GM12878 (cell line): ENCODE data around the gene MYDGF. TPM values are rescaled to one million over a fixed set of nuclear protein-coding genes. Genes with fewer than 3 reads are reported as not detected.
A peak's percentile ranks its signal among the peaks of the same experiment; 100 is the strongest.

Experiments
- ATF7 ChIP-seq: fragments of 450-650 bp; IDR thresholded peaks from 2 replicates; pipeline ENCODE4 v1.6.1; 2016; ENCODE audit warnings: low read depth, mild to moderate bottlenecking
- BMI1 ChIP-seq: fragments of 450-650 bp; IDR thresholded peaks from 2 replicates; pipeline ENCODE4 v1.6.1; 2016; ENCODE audit warnings: mild to moderate bottlenecking, moderate library complexity, borderline replicate concordance
- CBX3 ChIP-seq: fragments of 200-600 bp; sonication (generic); IDR thresholded peaks from 2 replicates; pipeline ENCODE4 v1.6.1; 2016; ENCODE audit warnings: low read depth, borderline replicate concordance
- CHD1 ChIP-seq: IDR thresholded peaks from 2 replicates; pipeline ENCODE4 v1.6.1; 2012; ENCODE audit warnings: low read depth, low read length, improper control_type of control experiment
- E2F8 ChIP-seq: fragments of 450-650 bp; IDR thresholded peaks from 2 replicates; pipeline ENCODE4 v1.6.1; 2018; ENCODE audit warnings: mild to moderate bottlenecking, low read depth, moderate library complexity; ENCODE audit not compliant: partially characterized antibody
- ELK1 ChIP-seq: IDR thresholded peaks from 2 replicates; pipeline ENCODE4 v1.6.1; 2012; ENCODE audit warnings: low read depth, low read length, improper control_type of control experiment
- ETV6 ChIP-seq, 2 experiments: fragments of 450-650 bp in 1 of 2; IDR thresholded peaks in 1 of 2; conservative IDR thresholded peaks in 1 of 2; 2 replicates each; pipeline ENCODE4 v1.6.1; 2014; ENCODE audit warnings: antibody characterized with exemption in 1 of 2, borderline replicate concordance in 1 of 2, low read depth in 1 of 2, mild to moderate bottlenecking in 1 of 2, moderate library complexity in 1 of 2
- EZH2 ChIP-seq: IDR thresholded peaks from 2 replicates; pipeline ENCODE4 v1.6.1; 2012; ENCODE audit warnings: low read depth, mild to moderate bottlenecking, control low read depth, inconsistent platforms, low read length, borderline replicate concordance; ENCODE audit not compliant: control insufficient read depth
- FOXM1 ChIP-seq: IDR thresholded peaks from 2 replicates; pipeline ENCODE4 v1.6.1; 2012; ENCODE audit warnings: low read depth, mild to moderate bottlenecking, inconsistent platforms, low read length, moderate library complexity
- HCFC1 ChIP-seq: fragments of 150-350 bp; IDR thresholded peaks from 2 replicates; pipeline ENCODE4 v1.6.1; 2014; ENCODE audit warnings: low read length
- IKZF2 ChIP-seq, 2 experiments: fragments of 450-650 bp; IDR thresholded peaks; 2 replicates each; pipeline ENCODE4 v1.6.1; 2017; ENCODE audit warnings: mild to moderate bottlenecking in 2 of 2, moderate library complexity in 2 of 2
- IRF3 ChIP-seq: fragments of 450-650 bp; IDR thresholded peaks from 2 replicates; pipeline ENCODE4 v1.6.1; 2014; ENCODE audit warnings: mild to moderate bottlenecking
- JUNB ChIP-seq: IDR thresholded peaks from 2 replicates; pipeline ENCODE4 v1.6.1; 2016; ENCODE audit warnings: antibody characterized with exemption, mild to moderate bottlenecking
- MEF2B ChIP-seq: fragments of 450-650 bp; IDR thresholded peaks from 2 replicates; pipeline ENCODE4 v1.6.1; 2018; ENCODE audit warnings: mild to moderate bottlenecking, moderate library complexity; ENCODE audit not compliant: partially characterized antibody, poor library complexity, severe bottlenecking
- NR2C1 ChIP-seq: fragments of 450-650 bp; IDR thresholded peaks from 2 replicates; pipeline ENCODE4 v1.6.1; 2017; ENCODE audit warnings: antibody characterized with exemption, mild to moderate bottlenecking, moderate library complexity
- RCOR1 ChIP-seq: conservative IDR thresholded peaks from 2 replicates; pipeline ENCODE4 v1.6.1; 2012; ENCODE audit warnings: low read depth, low read length, improper control_type of control experiment
- SP1 ChIP-seq: IDR thresholded peaks from one replicate; pipeline ENCODE4 v1.6.1; 2011; ENCODE audit warnings: low read depth, low read length
- SREBF1 ChIP-seq: IDR thresholded peaks from 2 replicates; pipeline ENCODE4 v1.6.1; 2012; ENCODE audit warnings: mild to moderate bottlenecking, low read length
- TBL1XR1 ChIP-seq: IDR thresholded peaks from 2 replicates; pipeline ENCODE4 v1.6.1; 2012; ENCODE audit warnings: low read depth, low read length, improper control_type of control experiment
- YBX1 ChIP-seq: fragments of 450-650 bp; IDR thresholded peaks from 2 replicates; pipeline ENCODE4 v1.6.1; 2016; ENCODE audit warnings: antibody characterized with exemption
- YY1 ChIP-seq: IDR thresholded peaks from 2 replicates; pipeline ENCODE4 v1.6.1; 2011; ENCODE audit warnings: low read depth, mild to moderate bottlenecking, low read length
- ZNF274 ChIP-seq: IDR thresholded peaks from one replicate; pipeline ENCODE4 v1.8.0; 2011; ENCODE audit not compliant: insufficient read length, insufficient read depth
- ZNF384 ChIP-seq: IDR thresholded peaks from 2 replicates; pipeline ENCODE4 v1.6.1; 2012; ENCODE audit warnings: low read depth, mild to moderate bottlenecking, low read length, improper control_type of control experiment, borderline replicate concordance
- polyA plus RNA-seq, 11 experiments: library from polyadenylated mRNA; depleted of rRNA in 4 of 11; unstranded in 6 of 11; stranded (reverse) in 5 of 11; fragments of >200 nt; fragmentation: Nextera tagmentation in 4 of 11; fragmentation: Illumina TruSeq in 1 of 11; extraction: Ambion mirVana in 4 of 11; extraction: Trizol in 1 of 11; gene quantifications; 1 replicate in 1 of 11; 2 replicates in 10 of 11; pipeline versions ENCODE4 v1.2.1 to v1.2.3, GENCODE V29; 2011 to 2016; ENCODE audit warnings: inconsistent platforms in 2 of 11, missing spikeins in 2 of 11, low read depth in 1 of 11
- total RNA-seq, 4 experiments: library from RNA; depleted of rRNA in 3 of 4; stranded (reverse); fragments of >200 nt in 3 of 4; fragmentation: Illumina TruSeq in 1 of 4; extraction: Trizol in 1 of 4; gene quantifications; 2 replicates each; pipeline versions ENCODE4 v1.2.1 to v1.2.3, GENCODE V29; 2013 to 2021
- TF ChIP-seq, protein P1 (sequence below): IDR thresholded peaks from 2 replicates; pipeline ENCODE4 v1.6.1; 2011; ENCODE audit warnings: mild to moderate bottlenecking, low read depth, low read length, moderate library complexity; ENCODE audit not compliant: insufficient replicate concordance

Gene MYDGF
- total and polyA plus RNA-seq, 10 of the 15 experiments (the other 5 are each of a cell fraction or from before 2014, with no cell fraction given) = 2.3 to 196 (median 57.5) TPM

DNA sequence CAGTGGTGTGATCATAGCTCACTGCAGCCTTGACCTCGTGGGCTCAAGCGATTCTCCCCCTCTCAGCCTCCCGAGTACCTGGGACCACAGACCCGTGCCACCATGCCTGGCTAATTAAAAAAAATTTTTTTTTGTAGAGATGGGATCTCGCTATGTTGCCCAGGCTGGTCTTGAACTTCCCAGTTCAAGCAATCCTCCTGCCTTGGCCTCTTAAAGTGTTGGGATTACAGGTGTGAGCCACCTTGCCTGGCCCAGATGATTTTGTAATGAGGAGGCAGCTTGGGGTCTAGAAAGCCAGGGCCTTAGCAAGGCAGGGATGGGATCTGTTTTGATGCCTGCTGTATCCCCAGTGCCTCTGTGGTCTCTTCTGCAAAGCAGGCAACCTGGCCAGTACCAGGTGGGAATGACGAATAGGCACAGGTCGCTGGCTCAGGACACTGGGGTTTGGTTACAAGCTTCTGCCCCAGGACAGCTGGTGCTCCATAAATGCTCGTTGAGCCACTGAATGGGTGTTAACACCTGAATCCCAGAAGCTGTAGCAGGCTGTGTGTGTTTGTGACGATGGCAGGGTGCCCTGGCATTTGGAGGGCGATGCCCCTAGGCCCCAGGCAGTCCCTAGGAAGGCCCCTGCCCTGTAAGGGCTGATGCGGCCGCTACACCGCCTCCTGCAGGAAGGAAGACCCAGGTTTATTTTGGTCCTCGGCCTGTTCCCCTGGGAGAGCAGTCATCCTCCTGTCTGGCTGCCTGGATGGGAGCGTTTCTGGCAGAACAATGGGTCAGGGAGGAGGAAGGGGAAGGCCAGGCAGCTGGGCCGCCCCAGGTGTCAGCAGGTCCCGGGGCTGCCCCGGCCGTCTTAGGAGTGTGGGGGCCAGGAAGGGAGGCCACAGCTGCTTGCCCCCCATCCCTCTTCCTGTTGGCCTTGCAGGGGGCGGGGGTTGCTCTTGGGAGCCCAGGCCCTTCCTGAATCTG lies 22.2 kb downstream of the MYDGF start (continued):
- no peak for TF ChIP-seq ELK1
- TF ChIP-seq FOXM1 = no peak
- TF ChIP-seq, protein P1, sequence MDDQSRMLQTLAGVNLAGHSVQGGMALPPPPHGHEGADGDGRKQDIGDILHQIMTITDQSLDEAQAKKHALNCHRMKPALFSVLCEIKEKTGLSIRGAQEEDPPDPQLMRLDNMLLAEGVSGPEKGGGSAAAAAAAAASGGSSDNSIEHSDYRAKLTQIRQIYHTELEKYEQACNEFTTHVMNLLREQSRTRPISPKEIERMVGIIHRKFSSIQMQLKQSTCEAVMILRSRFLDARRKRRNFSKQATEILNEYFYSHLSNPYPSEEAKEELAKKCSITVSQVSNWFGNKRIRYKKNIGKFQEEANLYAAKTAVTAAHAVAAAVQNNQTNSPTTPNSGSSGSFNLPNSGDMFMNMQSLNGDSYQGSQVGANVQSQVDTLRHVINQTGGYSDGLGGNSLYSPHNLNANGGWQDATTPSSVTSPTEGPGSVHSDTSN = no peak
- TF ChIP-seq SREBF1 = no peak
- TF ChIP-seq EZH2 = no peak
- TF ChIP-seq E2F8 = no peak
- no peak for TF ChIP-seq CHD1
- no peak for TF ChIP-seq ATF7
- TF ChIP-seq YY1 = no peak
- TF ChIP-seq ETV6 (conservative IDR thresholded peaks at IDR 0.05 in 1 of 2, IDR thresholded peaks at IDR 0.05 in 1 of 2; ENCODE audit: borderline replicate concordance in 1 of 2, low read depth in 1 of 2) = no peak
- no peak for TF ChIP-seq IRF3
- TF ChIP-seq JUNB = no peak
- no peak for TF ChIP-seq CBX3
- no peak for TF ChIP-seq SP1
- no peak for TF ChIP-seq NR2C1
- no peak for TF ChIP-seq YBX1
- TF ChIP-seq MEF2B = peak; percentile 58
- peak in 1 of 2 experiments; percentile 22; a peak in 2 of 4 replicates for TF ChIP-seq IKZF2 (IDR thresholded peaks at IDR 0.05)
- TF ChIP-seq BMI1 = no peak
- TF ChIP-seq ZNF274 = no peak
- TF ChIP-seq TBL1XR1 = no peak
- no peak for TF ChIP-seq RCOR1
- TF ChIP-seq ZNF384 = no peak
- no peak for TF ChIP-seq HCFC1
